HG03558 (cell line): ENCODE data around the gene PDCL2.
A peak's percentile ranks its signal among the peaks of the same experiment; 100 is the strongest.
"Not testable (repeated sequence)": the region's sequence is repeated elsewhere in the genome, so short reads cannot be mapped to it uniquely, and the experiment has no call there.

ENCODE experiments used
- ATAC-seq: cut with Tn5 transposase; IDR thresholded peaks from one replicate; pipeline ENCODE4 v1.9.1; 2021; ENCODE audit warnings: moderate number of reproducible peaks; ENCODE audit not compliant: unreplicated experiment; ENCODE audit errors: extremely low read depth

The PDCL2 gene, protein sequence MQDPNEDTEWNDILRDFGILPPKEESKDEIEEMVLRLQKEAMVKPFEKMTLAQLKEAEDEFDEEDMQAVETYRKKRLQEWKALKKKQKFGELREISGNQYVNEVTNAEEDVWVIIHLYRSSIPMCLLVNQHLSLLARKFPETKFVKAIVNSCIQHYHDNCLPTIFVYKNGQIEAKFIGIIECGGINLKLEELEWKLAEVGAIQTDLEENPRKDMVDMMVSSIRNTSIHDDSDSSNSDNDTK

GRCh38 chr4:55592014-55592413, at the start of gene PDCL2:
TSS of gene PDCL2 (minus strand) at chr4:55592245. CDS start at chr4:55592109, 136 bp downstream.
- no peak for ATAC-seq

GRCh38 chr4:55637272-55637820, 45.3 kb upstream of the PDCL2 start:
- ATAC-seq: no peak

- no peak for ATAC-seq
Observed at GRCh38 chr4:55636656-55636999, 44.6 kb upstream of the PDCL2 start.

GRCh38 chr4:55635741-55636655, 44.0 kb upstream of the PDCL2 start, which contains the start of gene NMU:
TSS of gene NMU (minus strand) at chr4:55636298. CDS start at chr4:55636192, 106 bp downstream.
- peak; percentile 70 for ATAC-seq

- ATAC-seq: no peak
Observed at GRCh38 chr4:55635282-55635681, 43.2 kb upstream of the PDCL2 start.

DNA sequence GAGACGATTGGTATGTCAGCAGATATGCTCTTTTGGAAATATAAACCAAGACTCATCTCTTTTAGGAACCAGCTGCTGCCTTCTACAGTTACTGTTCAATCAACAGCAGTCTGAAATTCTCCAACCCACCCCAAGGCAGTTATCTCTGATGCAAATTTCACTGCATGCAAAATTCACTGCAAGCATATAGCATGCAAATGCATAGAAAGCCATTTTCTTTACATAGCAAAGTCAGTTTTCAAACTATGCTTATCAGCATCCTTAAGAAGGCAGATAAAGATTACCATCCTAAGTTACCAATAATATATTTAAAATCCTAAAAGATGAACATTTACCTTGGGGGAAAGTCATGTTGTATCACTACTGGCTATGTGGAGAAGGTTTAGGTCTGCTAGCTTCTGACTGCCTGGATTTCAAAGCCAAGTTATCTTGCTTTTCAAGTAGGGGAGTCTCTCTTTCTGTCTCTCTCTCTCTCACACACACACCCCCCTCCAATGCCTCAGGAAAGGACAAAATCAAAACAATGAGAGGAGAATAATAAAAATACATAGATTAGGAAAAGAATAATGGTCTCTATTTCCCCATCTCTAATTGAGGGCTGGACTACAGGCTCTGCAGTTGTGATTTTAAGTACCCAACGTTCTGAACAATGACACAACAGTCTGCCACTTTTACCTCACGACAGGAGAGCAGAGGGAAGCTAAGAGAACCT, 42.5 kb upstream of the PDCL2 start:
- no peak for ATAC-seq

- ATAC-seq: no peak
Observed at GRCh38 chr4:55633903-55634302, 41.9 kb upstream of the PDCL2 start.

DNA sequence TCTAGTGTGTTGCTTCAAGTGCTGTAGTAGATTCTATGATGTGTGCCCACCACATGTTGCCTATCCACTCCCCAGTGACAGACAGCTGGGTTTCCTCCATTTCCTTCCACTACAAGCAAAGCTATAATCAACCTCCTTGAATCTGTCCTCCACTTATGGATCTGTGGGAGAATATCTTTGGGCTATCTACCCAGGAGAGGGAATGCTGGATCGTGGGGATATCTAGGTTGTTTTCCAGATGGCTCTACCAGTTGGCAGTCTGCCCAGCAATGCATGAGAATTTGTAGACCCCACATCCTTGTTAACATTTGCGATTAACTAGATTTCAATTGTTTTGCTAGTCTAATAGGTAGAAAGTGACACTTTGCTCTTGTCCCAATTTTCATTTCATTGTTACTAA, 33.8 kb upstream of the PDCL2 start:
- ATAC-seq: no peak

GRCh38 chr4:55624063-55624462, 32.0 kb upstream of the PDCL2 start:
- ATAC-seq: not testable (repeated sequence)

GRCh38 chr4:55618546-55619143, 26.6 kb upstream of the PDCL2 start:
- no peak for ATAC-seq

DNA sequence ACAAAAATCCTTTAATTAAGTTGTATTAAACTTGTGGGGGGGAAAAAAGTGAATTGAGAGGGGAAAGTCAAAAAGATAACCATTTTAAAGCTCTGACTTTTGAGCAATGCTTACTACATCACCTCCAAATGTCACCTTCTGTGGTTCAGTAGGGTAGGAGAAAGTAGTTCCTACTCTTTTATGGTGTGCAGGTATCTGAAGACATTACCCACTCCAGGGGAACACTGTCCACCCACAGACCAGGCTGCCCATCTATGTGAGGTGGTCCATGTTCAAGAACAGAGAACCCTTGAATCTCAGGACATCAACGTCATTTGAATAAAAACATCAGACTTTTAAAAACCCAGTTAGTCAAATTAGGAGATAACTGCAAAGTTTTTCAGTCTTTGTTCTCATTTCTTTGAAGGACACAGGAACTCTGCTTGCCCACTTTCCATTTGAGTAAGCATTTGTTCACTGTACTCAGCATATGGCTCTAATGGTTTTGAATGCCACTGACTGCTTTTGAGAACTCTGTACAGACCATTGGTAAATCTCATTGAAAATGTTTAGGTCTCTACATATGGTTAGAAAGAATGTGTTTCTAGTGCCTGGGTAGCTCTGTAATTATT, 25.6 kb upstream of the PDCL2 start:
- peak; percentile 96 for ATAC-seq

- ATAC-seq: no peak
Observed at GRCh38 chr4:55615008-55615407, 23.0 kb upstream of the PDCL2 start.

- ATAC-seq: no peak
Observed at GRCh38 chr4:55613621-55614020, 21.6 kb upstream of the PDCL2 start.

DNA sequence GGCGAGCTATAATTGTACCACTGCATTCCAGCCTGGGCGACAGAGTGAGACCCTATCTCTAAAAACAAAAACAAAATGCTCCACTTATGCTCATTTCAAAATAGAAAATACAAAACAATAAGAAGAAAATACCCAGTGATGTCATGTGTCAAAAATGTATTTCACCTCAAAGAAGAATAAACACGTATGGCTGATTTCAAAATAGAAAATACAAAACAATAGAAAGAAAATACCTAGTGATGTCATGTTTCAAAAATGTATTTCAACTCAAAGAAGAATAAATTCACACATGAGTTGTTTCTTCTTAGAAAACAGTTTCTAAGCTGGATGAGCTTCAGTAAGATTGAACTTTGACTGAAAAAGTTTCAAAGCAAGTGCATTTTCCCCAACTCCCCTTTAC, 20.3 kb upstream of the PDCL2 start:
- ATAC-seq: no peak

GRCh38 chr4:55611358-55612059, 19.5 kb upstream of the PDCL2 start:
- ATAC-seq: no peak

DNA sequence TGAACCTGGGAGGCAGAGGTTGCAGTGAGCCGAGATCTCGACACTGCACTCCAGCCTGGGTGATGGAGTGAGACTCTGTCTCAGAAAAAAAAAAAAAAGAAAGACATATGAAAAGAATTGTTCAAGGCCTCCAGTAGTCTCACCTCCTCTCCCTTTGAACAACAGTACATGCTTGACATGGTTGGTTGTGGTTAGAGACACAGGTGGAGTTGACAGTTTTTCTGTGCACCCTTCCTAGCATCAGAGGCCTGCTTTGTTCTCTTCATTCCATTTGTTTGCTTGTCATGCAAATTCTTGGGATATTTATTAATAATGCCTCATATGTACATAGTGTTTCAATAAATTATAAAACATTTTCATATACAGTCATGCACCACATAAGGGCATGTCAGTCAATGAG, 18.3 kb upstream of the PDCL2 start:
- ATAC-seq: no peak

- no peak for ATAC-seq
Observed at GRCh38 chr4:55609393-55609866, 17.4 kb upstream of the PDCL2 start.

DNA sequence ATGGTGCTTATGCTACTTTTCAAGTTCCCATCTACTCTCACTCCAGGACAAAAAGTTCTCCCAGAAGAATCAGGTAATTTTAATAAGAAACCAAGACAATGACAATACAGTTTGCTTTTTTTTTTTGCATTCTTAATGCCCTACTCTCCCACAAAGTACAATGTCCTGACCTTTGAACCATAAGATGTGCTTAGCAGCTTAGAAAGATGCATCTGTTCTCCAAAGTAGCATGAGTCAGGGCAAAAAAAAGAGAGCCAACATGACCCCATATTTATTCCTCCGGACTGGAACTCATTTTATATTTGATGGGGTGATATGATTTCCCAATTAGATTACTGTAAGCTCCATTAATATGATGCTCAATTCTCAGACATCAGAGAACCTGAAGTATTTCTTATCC, 16.5 kb upstream of the PDCL2 start:
- ATAC-seq: no peak

DNA sequence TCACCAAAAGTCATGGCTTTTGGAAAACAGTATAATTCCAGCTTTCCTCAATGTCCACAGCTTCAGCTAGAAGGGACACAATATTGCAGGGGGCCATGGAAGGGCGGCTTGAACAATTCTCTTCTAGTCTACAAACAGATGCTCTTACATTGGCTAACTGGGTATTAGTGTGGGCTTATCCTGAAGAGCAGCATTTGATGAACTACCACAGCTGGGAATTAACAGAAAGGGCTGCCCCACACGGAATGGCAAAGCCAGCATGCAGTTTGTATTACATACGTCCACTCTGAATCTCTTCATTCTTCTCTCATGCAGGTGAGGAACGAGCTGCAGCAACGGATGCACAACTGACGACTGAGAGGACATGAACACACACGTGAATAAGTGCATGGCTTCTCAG, 13.0 kb upstream of the PDCL2 start:
- no peak for ATAC-seq
